LNCAP (cell line): ENCODE measurements around the gene GNAI3.

Source experiments
- CTCF ChIP-seq: fragments of 450-650 bp; IDR thresholded peaks from 2 replicates; pipeline ENCODE4 v1.5.1; 2017; ENCODE audit warnings: mild to moderate bottlenecking

GNAI3 gene

GRCh38 chr1:109625601-109626560, 77.5 kb downstream of the GNAI3 start:
- no peak for TF ChIP-seq CTCF

DNA sequence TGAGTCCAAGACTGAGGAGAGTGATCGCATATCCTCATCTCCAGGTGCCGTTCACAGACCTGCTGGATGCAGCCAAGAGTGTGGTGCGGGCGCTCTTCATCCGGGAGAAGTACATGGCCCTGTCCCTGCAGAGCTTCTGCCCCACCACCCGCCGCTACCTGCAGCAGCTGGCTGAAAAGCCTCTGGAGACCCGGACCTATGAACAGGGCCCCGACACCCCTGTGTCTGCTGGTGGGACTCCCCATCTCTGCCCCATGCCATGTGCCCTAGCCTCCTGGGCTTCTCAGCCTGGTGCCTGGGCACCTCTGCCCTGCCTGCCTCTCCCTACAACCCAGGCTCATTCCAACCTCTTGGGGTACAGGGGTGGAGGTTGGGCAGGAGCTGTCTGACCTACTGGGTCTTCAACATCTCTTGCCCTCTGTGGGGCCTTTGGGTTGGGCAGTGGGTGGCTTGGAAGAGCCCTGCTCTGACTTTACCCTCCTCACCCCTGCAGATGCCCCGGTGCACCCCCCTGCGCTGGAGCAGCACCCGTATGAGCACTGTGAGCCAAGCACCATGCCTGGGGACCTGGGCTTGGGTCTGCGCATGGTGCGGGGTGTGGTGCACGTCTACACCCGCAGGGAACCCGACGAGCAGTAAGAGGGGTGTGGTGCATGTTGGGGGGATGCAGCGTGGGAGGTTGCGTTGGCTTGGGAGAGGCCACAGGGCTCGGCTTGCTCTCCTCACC, 78.4 kb downstream of the GNAI3 start:
- no peak for TF ChIP-seq CTCF

DNA sequence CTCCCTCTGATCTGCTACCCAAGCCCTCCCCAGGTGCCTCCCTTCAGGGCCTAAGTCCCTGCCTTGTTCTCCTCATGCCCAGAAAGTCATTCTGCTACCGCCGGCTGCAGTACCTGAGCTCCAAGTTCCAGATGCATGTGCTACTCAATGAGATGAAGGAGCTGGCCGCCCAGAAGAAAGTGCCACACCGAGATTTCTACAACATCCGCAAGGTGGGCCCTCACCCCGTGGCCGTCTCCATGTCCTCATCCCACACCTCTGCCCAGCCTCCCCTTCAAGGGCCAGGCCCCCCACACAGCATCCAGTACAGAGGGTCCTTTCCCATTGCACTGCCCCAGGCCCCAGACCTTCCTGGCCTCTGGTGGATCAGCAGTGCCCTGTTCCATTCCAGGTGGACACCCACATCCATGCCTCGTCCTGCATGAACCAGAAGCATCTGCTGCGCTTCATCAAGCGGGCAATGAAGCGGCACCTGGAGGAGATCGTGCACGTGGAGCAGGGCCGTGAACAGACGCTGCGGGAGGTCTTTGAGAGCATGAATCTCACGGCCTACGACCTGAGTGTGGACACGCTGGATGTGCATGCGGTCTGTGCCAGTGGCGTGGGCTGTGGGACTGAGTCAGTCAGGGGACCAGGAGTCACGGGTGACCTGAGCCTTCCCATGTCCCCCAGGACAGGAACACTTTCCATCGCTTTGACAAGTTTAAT, 79.4 kb downstream of the GNAI3 start:
- TF ChIP-seq CTCF: no peak

DNA sequence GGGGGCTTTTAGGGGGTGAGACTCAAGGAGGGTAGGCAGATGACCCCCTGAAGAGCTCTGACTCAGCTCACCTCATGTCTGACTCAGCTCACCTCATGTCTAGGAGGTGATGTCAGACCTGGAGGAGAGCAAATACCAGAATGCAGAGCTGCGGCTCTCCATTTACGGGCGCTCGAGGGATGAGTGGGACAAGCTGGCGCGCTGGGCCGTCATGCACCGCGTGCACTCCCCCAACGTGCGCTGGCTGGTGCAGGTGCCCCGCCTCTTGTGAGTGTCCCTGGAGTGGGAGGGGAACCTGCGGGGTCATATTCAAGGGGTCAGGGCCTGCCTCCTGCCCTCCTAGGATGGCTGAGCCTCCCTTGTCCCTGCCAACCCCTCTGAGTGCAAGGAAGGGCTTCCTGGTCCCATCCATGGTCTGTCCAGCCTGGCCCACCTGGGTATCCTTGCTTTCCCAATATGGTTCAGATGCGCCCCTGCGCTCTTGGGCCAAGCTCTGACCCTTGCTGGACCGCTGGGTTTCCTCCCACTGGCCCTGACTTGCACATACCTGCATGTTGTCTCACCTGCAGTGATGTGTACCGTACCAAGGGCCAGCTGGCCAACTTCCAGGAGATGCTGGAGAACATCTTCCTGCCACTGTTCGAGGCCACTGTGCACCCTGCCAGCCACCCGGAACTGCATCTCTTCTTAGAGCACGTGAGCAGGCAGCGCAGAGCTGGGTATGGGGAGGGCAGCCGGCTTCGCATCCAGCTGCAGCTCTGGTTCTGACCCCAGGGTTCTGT, 80.3 kb downstream of the GNAI3 start:
- TF ChIP-seq CTCF: no peak

DNA sequence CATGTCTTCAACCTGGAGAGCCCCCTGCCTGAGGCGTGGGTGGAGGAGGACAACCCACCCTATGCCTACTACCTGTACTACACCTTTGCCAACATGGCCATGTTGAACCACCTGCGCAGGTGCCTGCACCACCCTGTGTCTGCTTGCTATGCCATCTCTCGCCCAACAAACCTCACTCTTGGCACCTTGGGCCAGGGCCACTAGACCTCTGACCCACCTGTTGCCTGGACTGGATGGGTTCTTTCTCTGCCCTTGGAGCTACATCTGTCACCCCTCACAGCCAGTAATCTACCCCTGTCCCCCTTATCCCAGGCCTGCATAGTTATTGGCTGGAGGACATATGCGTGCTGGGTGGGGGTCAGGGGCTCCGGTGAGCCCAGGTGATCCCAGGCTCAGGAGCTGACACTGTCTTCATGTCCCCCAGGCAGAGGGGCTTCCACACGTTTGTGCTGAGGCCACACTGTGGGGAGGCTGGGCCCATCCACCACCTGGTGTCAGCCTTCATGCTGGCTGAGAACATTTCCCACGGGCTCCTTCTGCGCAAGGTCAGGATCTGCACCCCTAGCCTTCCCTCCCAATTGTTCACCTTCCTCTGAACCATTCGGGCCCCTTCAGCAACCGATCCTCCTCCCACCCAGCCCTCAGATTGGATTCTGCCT, 81.1 kb downstream of the GNAI3 start:
- TF ChIP-seq CTCF: no peak

DNA sequence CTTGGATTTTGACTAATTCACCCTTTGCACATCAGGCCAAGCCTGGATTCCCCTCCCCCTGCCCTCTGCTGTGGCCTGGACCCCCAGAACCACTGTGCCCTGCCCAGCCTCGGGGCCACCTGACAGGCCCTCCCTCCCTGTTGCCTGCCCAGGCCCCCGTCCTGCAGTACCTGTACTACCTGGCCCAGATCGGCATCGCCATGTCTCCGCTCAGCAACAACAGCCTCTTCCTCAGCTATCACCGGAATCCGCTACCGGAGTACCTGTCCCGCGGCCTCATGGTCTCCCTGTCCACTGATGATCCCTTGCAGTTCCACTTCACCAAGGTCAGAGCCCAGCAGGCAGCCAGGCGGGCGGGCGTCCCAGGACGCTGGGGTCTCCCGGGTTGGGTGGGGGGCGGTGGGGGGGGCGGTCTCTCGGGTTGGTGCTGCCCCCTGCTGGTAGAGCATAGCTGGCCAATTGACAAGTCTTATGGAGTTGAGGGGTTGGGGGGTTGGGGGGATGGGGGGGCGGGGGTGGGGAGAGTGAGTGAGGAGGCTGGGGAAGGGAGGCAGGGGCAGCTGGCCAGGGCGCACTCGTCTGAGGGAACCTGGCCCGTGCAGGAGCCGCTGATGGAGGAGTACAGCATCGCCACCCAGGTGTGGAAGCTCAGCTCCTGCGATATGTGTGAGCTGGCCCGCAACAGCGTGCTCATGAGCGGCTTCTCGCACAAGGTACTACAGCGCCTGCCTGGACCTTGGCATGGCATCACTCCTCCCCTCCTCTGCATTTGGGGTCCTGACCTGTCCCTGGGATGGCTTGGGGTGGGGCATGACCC, 81.9 kb downstream of the GNAI3 start:
- peak; percentile 29 for TF ChIP-seq CTCF
